Measurements from ENCODE around the gene ZNF680. TPM values are rescaled to one million over a fixed set of nuclear protein-coding genes. Genes with fewer than 3 reads are reported as not detected.
A peak's percentile ranks its signal among the peaks of the same experiment; 100 is the strongest.

Gene ZNF680
- total RNA-seq, result 10 to 100 TPM; 11.1 to 42.0 TPM
- polyA plus RNA-seq, result 1 to 10 TPM; 3.2 to 4.5 TPM
- long read RNA-seq, donor 1, transcript ZNF680-201 (4 exons, 3,022 nt), result major isoform, 7 of 31 reads
- long read RNA-seq, donor 1, partial matches to known transcripts, result 23 of 31 reads
- long read RNA-seq, donor 1, other reads (novel, unspliced or antisense), result 0 of 31 reads
- long read RNA-seq, donor 2, partial matches to known transcripts, result 0 of 1 reads
- long read RNA-seq, donor 2, other reads (novel, unspliced or antisense), result 0 of 1 reads
- long read RNA-seq, donor 3, partial matches to known transcripts, result 0 of 2 reads
- long read RNA-seq, donor 3, other reads (novel, unspliced or antisense), result 0 of 2 reads
- long read RNA-seq, donor 4, partial matches to known transcripts, result 7 of 9 reads
- long read RNA-seq, donor 4, other reads (novel, unspliced or antisense), result 0 of 9 reads
- long read RNA-seq, donor 5, transcript ZNF680-201 (4 exons, 3,022 nt), result major isoform, 6 of 12 reads
- long read RNA-seq, donor 5, partial matches to known transcripts, result 5 of 12 reads
- long read RNA-seq, donor 5, other reads (novel, unspliced or antisense), result 0 of 12 reads

- DNase-seq (peak; percentile 96 to 99 (median 98)), ATAC-seq (ENCODE audit: insufficient read depth, low FRiP score) (peak; percentile 99)
- H3K27ac ChIP-seq (ENCODE audit: low read depth in 1 of 2, low read length in 1 of 2), result peak within 1 kb of the TSS; percentile 87 to 96
- no peaks in the 10 kb centered on the region for H3K27me3 ChIP-seq (ENCODE audit: control insufficient read depth in 3 of 3, insufficient read depth in 3 of 3, low read length in 2 of 3)
- no peak for TF ChIP-seq CTCF (IDR thresholded peaks at IDR 0.05; ENCODE audit: control extremely low read depth, extremely low read depth)
- H3K9me3 ChIP-seq (ENCODE audit: control insufficient read depth in 4 of 4, insufficient read depth in 3 of 4, low read length in 3 of 4), result peaks cover 0 to 2% (median 0%) of the 10 kb centered on the region in 4 donors
- 0 to 1% methylated on average over 33 of the region's 33 CpGs for WGBS, 2 donors
- H3K9ac ChIP-seq (ENCODE audit: insufficient read depth in 1 of 2, low read length in 2 of 2), result peak within 1 kb of the TSS; percentile 75 to 94
- H3K4me3 ChIP-seq, result peak within 1 kb of the TSS; percentile 99
- H3K4me1 ChIP-seq (ENCODE audit: control insufficient read depth in 5 of 5, insufficient read depth in 5 of 5, low read length in 5 of 5), result peaks cover 0 to 3% (median 0%) of the 10 kb centered on the region in 5 donors
- no peaks in the 10 kb centered on the region for H3K36me3 ChIP-seq (ENCODE audit: control insufficient read depth in 4 of 4, insufficient read depth in 4 of 4, low read length in 4 of 4)
Measured at GRCh38 chr7:64562626-64563278, at the start of gene ZNF680. TSS of gene ZNF680 (minus strand) at chr7:64563071. CDS start at chr7:64562954, 117 bp downstream.

- 59 to 66% methylated on average over 4 of the region's 4 CpGs for WGBS, 2 donors
- ATAC-seq (ENCODE audit: insufficient read depth, low FRiP score), result no peak
- Histone ChIP-seq H3K9ac (ENCODE audit: insufficient read depth in 1 of 2, low read length in 2 of 2) (no peak overlapping the region), H3K27me3 (ENCODE audit: control insufficient read depth in 3 of 3, insufficient read depth in 3 of 3, low read length in 2 of 3) (no peaks in the 10 kb centered on the region), H3K36me3 (ENCODE audit: control insufficient read depth in 4 of 4, insufficient read depth in 4 of 4, low read length in 4 of 4) (no peaks in the 10 kb centered on the region), H3K4me3 (no peak overlapping the region), H3K27ac (ENCODE audit: low read depth in 1 of 2, low read length in 1 of 2) (no peak overlapping the region), H3K9me3 (ENCODE audit: control insufficient read depth in 4 of 4, insufficient read depth in 3 of 4, low read length in 3 of 4) (peaks cover 0 to 3% (median 1%) of the 10 kb centered on the region in 4 donors), H3K4me1 (ENCODE audit: control insufficient read depth in 5 of 5, insufficient read depth in 5 of 5, low read length in 5 of 5) (no peaks in the 10 kb centered on the region)
- no peak for TF ChIP-seq CTCF (IDR thresholded peaks at IDR 0.05; ENCODE audit: control extremely low read depth, extremely low read depth)
- no peak for DNase-seq
Measured at GRCh38 chr7:64612452-64612851, 49.6 kb upstream of the ZNF680 start.

- Histone ChIP-seq H3K9me3 (ENCODE audit: control insufficient read depth in 4 of 4, insufficient read depth in 3 of 4, low read length in 3 of 4) (peaks cover 0 to 2% (median 0%) of the 10 kb centered on the region in 4 donors), H3K27me3 (ENCODE audit: control insufficient read depth in 3 of 3, insufficient read depth in 3 of 3, low read length in 2 of 3) (no peaks in the 10 kb centered on the region), H3K4me1 (ENCODE audit: control insufficient read depth in 5 of 5, insufficient read depth in 5 of 5, low read length in 5 of 5) (no peaks in the 10 kb centered on the region), H3K27ac (ENCODE audit: low read depth in 1 of 2, low read length in 1 of 2) (no peak overlapping the region), H3K36me3 (ENCODE audit: control insufficient read depth in 4 of 4, insufficient read depth in 4 of 4, low read length in 4 of 4) (no peaks in the 10 kb centered on the region), H3K4me3 (no peak overlapping the region), H3K9ac (ENCODE audit: insufficient read depth in 1 of 2, low read length in 2 of 2) (no peak overlapping the region)
- 50 to 74% methylated on average over 1 of the region's 1 CpG for WGBS, 2 donors
- no peak for DNase-seq
- TF ChIP-seq CTCF (IDR thresholded peaks at IDR 0.05; ENCODE audit: control extremely low read depth, extremely low read depth), result no peak
- ATAC-seq (ENCODE audit: insufficient read depth, low FRiP score), result no peak
Measured at GRCh38 chr7:64611717-64612116, 48.8 kb upstream of the ZNF680 start.
